ENCODE results near the gene RNF32.
"Not testable (repeated sequence)": the region's sequence is repeated elsewhere in the genome, so short reads cannot be mapped to it uniquely, and the experiment has no call there.

RNF32 gene

DNA sequence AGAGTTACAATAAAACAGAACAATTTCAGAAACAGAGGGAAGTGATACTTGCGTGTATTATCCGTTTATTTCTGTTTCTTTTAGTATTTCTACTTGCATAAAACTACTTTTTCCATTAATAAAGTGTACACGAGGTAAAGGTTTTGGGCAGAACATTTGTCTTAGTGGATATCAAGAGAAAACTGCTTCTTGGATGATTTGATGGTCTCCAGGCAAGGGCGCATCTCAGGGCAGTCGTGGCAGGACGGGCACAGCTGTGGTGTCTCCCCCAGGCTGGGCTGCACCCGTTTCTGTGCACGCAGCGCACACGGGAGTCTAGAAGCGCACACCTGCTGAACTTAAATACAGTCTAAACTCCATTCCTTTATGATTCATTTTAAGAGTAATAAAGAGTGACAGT, 23.4 kb upstream of the RNF32 start:
- no peak for TF ChIP-seq CTCF (IDR thresholded peaks at IDR 0.05; ENCODE audit: insufficient read depth, low read length, poor library complexity, severe bottlenecking)
- Histone ChIP-seq H3K27me3 (replicated peaks; ENCODE audit: control insufficient read depth, insufficient read depth, low read length) (no peaks in the 10 kb centered on the region; the same call in 1 of the 2 replicates), H3K36me3 (ENCODE audit: control insufficient read depth, insufficient read depth, low read length) (no peaks in the 10 kb centered on the region), H3K4me3 (replicated peaks; ENCODE audit: low read depth, low read length) (no peak overlapping the region)
- DNase-seq (ENCODE audit: extremely low read depth, insufficient read length) = no peak

DNA sequence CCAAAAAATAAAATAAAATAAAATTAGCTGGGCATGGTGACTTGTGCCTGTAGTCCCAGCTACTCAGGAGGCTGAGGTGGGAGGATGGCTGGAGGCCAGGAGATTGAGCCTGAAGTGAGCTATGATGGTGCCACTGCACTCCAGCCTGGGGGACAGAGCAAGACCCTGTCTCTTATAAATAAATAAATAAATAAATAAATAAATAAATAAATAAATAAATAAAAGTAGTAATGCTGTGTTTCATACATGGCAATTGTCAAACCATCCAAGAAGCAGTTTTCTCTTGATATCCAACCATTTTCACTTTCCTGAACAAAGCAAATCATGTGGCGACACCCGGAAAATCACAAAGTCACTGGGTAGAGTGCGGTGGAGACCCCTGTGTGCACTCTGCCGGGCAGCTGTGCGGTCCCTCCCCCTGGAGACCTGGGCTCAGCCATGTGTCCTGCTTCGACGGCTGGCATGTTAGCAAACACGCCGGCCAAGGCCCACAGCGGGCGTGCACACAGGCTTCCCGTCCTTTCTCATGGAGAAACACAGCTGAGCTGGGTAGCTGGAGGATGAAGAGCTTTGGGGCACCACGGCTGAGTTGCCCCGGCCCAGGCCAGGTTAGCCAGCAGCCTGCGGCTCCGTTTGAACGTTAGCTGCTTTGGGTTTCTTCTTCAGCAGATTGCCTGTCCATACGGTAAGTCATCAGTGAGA, 22.3 kb upstream of the RNF32 start:
- Histone ChIP-seq H3K27me3 (replicated peaks; ENCODE audit: control insufficient read depth, insufficient read depth, low read length) (no peaks in the 10 kb centered on the region; the same call in 1 of the 2 replicates), H3K36me3 (ENCODE audit: control insufficient read depth, insufficient read depth, low read length) (no peaks in the 10 kb centered on the region), H3K4me3 (replicated peaks; ENCODE audit: low read depth, low read length) (no peak overlapping the region)
- TF ChIP-seq CTCF (IDR thresholded peaks at IDR 0.05; ENCODE audit: insufficient read depth, low read length, poor library complexity, severe bottlenecking) = no peak
- DNase-seq (ENCODE audit: extremely low read depth, insufficient read length) = no peak

DNA sequence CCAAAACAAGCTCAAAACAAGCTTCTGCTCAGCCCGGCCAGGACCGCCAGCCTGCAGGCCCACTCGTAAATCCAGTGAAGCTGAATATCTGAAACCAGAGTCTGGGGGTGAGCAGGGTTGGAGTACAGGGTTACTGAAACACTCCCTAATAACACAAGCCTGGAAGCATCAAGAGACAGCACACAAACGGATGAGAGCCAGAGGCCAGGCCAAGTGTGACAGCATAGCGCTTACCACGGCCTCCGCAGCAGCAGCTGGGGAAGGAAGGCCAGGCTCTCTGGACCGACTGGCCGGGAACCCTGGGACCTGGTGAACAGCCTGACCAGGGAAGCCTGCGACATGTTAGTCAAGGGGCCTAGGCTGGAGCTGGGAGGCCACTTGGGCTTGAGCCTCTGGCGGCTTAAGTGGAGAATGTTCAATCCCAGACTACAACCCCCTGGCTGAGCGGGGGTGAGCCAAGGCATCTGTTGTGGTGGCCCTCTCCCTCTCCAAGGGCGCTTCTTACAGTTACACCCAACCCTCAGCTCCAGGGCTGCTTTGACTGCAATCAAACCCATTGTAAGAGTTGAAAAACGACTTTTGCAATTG, 21.7 kb upstream of the RNF32 start:
- DNase-seq (ENCODE audit: extremely low read depth, insufficient read length) = no peak
- Histone ChIP-seq H3K36me3 (ENCODE audit: control insufficient read depth, insufficient read depth, low read length) (no peaks in the 10 kb centered on the region), H3K4me3 (replicated peaks; ENCODE audit: low read depth, low read length) (no peak overlapping the region), H3K27me3 (replicated peaks; ENCODE audit: control insufficient read depth, insufficient read depth, low read length) (no peaks in the 10 kb centered on the region; the same call in 1 of the 2 replicates)
- TF ChIP-seq CTCF (IDR thresholded peaks at IDR 0.05; ENCODE audit: insufficient read depth, low read length, poor library complexity, severe bottlenecking) = no peak

GRCh38 chr7:156619488-156620290, 20.9 kb upstream of the RNF32 start:
- not testable (repeated sequence) for H3K36me3 ChIP-seq (ENCODE audit: control insufficient read depth, insufficient read depth, low read length); H3K4me3 ChIP-seq (replicated peaks; ENCODE audit: low read depth, low read length); H3K27me3 ChIP-seq (replicated peaks; ENCODE audit: control insufficient read depth, insufficient read depth, low read length); DNase-seq (ENCODE audit: extremely low read depth, insufficient read length)

- Histone ChIP-seq H3K36me3 (ENCODE audit: control insufficient read depth, insufficient read depth, low read length) (no peaks in the 10 kb centered on the region), H3K27me3 (replicated peaks; ENCODE audit: control insufficient read depth, insufficient read depth, low read length) (no peaks in the 10 kb centered on the region; the same call in 1 of the 2 replicates), H3K4me3 (replicated peaks; ENCODE audit: low read depth, low read length) (no peak overlapping the region)
- DNase-seq (ENCODE audit: extremely low read depth, insufficient read length) = no peak
- no peak for TF ChIP-seq CTCF (IDR thresholded peaks at IDR 0.05; ENCODE audit: insufficient read depth, low read length, poor library complexity, severe bottlenecking)
These were observed 20.3 kb upstream of the RNF32 start for GRCh38 chr7:156620291-156620675.

DNA sequence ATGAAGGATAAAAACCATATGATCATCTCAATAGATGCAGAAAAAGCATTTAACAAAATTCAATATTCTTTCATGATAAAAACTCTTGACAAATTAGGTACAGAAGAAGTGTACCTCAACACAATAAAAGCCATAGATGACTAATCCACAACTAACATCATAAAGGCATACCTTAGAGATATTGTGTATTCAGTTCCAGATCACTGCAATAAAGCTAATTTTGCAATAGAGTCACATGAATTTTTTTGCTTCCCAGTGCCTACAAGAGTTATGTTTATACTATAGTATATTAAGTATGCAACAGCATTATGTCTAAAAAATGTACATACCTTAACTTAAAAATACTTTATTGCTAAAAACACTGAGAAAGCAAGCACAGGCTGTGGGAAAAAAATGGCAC, 18.9 kb upstream of the RNF32 start:
- no peak for TF ChIP-seq CTCF (IDR thresholded peaks at IDR 0.05; ENCODE audit: insufficient read depth, low read length, poor library complexity, severe bottlenecking)
- no peak for DNase-seq (ENCODE audit: extremely low read depth, insufficient read length)
- H3K27me3 ChIP-seq (replicated peaks; ENCODE audit: control insufficient read depth, insufficient read depth, low read length) = no peaks in the 10 kb centered on the region; the same call in 1 of the 2 replicates
- no peak overlapping the region for H3K4me3 ChIP-seq (replicated peaks; ENCODE audit: low read depth, low read length)
- no peaks in the 10 kb centered on the region for H3K36me3 ChIP-seq (ENCODE audit: control insufficient read depth, insufficient read depth, low read length)
